Measurements from ENCODE around the gene DISP2.
A peak's percentile ranks its signal among the peaks of the same experiment; 100 is the strongest.

The DISP2 gene

DNA sequence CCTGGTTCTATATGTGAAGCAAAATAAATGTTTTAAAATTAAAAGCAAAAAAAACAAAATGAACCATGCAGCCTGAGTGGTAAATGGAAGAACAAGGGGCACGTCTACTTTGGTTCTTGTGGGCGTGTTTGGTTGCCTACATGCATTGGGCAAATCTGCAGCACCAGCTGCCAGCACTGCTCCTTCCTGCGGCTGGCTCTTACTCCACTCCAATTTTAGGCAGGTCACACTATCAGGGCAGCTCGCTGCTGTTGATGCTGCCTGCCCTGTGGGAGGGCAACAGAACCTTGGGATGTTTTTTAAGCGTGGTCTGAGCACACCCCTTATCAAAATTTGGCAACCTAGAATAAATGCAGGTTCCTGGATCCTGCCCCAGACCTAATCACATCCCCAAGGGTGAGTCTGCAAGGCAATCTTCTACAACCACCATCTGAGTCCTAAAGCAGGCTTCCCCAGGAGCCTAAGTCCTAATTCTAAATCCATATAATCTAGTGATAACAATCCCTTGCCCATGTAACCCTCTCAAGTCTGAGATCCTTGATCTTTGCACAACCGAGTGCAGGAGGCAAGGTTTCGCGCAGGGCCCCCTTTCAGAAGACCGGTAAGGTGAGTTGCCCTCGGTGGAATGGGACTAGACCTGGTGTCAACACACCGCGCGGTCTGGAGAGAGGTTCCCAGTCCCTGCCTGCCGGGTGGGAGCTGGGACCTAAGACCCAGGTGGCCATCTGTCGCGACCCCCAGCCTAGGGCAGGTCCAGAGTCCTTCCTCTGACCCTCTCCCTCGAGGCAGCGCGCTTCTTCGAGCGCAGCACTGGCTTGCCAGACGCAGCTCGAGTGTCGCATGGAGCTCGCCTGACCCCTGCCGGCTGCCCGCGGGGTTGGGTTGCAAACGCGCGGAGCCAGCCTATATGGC, 63.5 kb downstream of the DISP2 start:
- peak; percentile 83 for DNase-seq (ENCODE audit: low read depth, low spot score)

- no peak for DNase-seq (ENCODE audit: low read depth, low spot score)
Observed at GRCh38 chr15:40424483-40425115, 66.6 kb downstream of the DISP2 start.

DNA sequence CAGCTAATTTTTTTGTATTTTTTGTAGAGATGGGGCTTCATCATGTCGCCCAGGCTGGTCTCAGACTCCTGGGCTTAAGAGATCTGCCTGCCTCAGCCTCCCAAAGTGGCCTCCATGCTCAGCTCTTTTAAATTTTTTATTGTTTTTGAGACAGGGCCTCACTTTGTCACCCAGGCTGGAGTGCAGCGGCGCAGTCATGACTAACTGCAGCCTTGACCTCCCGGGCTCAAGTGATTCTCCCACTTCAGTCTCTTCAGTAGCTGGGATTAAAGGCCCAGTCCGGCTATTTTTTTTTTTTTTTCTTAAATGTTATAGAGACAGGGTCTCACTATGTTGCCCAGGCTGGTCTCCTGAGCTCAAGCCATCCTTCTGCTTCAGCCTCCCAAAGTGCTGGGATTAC, 67.7 kb downstream of the DISP2 start:
- no peak for DNase-seq (ENCODE audit: low read depth, low spot score)

GRCh38 chr15:40427188-40427587, 69.2 kb downstream of the DISP2 start:
- DNase-seq (ENCODE audit: low read depth, low spot score): no peak

DNA sequence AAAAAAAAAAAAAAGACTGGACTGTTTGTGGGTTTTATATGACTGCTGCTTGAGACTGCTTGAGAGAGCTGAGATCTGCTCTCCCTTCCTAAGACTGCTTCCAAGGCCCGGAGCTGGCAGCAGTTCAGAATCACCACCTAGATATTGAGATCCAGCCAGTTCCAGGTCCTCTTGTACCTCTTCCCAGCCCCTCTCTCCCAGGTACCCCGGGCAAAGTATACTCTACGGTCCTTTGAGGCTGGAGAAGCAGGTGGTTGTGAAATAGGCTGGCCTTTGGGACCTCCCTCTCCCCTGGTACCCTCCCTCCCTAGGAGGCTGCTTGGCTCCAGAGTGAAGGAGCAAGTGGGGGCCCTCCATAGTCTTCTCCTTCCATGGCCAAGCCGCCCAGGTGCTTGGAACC, 70.2 kb downstream of the DISP2 start:
- no peak for DNase-seq (ENCODE audit: low read depth, low spot score)

All from astrocyte of the hippocampus (primary cell).